Measurements from ENCODE around the gene SLC22A7.
"Not testable (repeated sequence)": the region's sequence is repeated elsewhere in the genome, so short reads cannot be mapped to it uniquely, and the experiment has no call there.

The SLC22A7 gene

GRCh38 chr6:43347444-43347843 is 49.4 kb downstream of the SLC22A7 start:
- in situ Hi-C loops (cut with MboI; ENCODE audit: low pct_unique_long_range_greater_than_20kb, low sequenced_read_pairs, unreplicated experiment), result no loop called here
- TF ChIP-seq, protein P1, sequence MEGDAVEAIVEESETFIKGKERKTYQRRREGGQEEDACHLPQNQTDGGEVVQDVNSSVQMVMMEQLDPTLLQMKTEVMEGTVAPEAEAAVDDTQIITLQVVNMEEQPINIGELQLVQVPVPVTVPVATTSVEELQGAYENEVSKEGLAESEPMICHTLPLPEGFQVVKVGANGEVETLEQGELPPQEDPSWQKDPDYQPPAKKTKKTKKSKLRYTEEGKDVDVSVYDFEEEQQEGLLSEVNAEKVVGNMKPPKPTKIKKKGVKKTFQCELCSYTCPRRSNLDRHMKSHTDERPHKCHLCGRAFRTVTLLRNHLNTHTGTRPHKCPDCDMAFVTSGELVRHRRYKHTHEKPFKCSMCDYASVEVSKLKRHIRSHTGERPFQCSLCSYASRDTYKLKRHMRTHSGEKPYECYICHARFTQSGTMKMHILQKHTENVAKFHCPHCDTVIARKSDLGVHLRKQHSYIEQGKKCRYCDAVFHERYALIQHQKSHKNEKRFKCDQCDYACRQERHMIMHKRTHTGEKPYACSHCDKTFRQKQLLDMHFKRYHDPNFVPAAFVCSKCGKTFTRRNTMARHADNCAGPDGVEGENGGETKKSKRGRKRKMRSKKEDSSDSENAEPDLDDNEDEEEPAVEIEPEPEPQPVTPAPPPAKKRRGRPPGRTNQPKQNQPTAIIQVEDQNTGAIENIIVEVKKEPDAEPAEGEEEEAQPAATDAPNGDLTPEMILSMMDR (IDR thresholded peaks at IDR 0.05; ENCODE audit: extremely low read depth, insufficient read depth, missing control alignments), result no peak
- no peak for DNase-seq (ENCODE audit: low spot score)

DNA sequence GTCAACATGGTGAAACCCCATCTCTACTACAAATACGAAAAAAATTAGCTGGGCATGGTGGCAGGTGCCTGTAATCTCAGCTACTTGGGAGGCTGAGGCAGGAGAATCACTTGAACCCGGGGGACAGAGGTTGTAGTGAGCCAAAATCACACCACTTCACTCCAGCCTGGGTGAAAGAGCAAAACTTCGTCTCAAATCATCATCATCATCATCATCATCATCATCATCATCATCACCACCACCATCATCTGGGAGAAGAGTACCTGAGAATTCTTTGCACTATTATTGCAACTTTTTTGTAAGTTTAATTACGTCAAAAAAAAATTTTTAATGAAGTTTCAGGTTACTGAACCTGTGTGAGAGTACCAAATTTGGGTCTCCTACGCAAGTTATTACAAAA is 53.9 kb downstream of the SLC22A7 start:
- in situ Hi-C loops (cut with MboI; ENCODE audit: low pct_unique_long_range_greater_than_20kb, low sequenced_read_pairs, unreplicated experiment); DNase-seq (ENCODE audit: low spot score): not testable (repeated sequence)

Data from GM13977 (cell line).